Mammary epithelial cell (primary cell): ENCODE data around the gene ATP10A.

Experiments
- EZH2 ChIP-seq: IDR thresholded peaks from 2 replicates; pipeline ENCODE4 v1.6.1; 2012; ENCODE audit warnings: low read length, inconsistent platforms, borderline replicate concordance
- TF ChIP-seq, protein P1 (sequence below), 2 donors: IDR thresholded peaks in 1 of 2; conservative IDR thresholded peaks in 1 of 2; 2 replicates each; pipeline ENCODE4 v1.5.1; 2011 to 2012; ENCODE audit warnings: inconsistent platforms in 2 of 2, low read length in 2 of 2, mild to moderate bottlenecking in 2 of 2, control low read depth in 1 of 2, low read depth in 1 of 2; ENCODE audit not compliant: insufficient read depth in 1 of 2; ENCODE audit errors: extremely low read depth in 1 of 2

DNA sequence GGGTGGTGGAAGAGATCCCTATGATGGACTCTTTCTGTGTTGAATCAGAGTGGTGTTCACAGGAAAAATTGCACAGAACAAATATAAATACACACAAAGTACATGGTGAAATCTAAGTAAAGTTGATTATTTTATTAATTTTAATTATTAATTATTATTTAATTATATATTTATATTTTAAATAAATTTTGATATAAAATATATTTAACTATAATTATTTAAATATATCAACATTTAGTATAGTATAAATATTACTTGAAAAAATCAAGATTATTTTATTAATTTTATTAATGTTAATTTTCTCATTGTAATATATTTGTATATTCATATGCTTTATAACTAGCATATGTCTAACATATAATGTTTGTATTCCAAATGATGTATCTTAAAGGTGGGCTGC lies 11.3 kb upstream of the ATP10A start:
- TF ChIP-seq, protein P1, sequence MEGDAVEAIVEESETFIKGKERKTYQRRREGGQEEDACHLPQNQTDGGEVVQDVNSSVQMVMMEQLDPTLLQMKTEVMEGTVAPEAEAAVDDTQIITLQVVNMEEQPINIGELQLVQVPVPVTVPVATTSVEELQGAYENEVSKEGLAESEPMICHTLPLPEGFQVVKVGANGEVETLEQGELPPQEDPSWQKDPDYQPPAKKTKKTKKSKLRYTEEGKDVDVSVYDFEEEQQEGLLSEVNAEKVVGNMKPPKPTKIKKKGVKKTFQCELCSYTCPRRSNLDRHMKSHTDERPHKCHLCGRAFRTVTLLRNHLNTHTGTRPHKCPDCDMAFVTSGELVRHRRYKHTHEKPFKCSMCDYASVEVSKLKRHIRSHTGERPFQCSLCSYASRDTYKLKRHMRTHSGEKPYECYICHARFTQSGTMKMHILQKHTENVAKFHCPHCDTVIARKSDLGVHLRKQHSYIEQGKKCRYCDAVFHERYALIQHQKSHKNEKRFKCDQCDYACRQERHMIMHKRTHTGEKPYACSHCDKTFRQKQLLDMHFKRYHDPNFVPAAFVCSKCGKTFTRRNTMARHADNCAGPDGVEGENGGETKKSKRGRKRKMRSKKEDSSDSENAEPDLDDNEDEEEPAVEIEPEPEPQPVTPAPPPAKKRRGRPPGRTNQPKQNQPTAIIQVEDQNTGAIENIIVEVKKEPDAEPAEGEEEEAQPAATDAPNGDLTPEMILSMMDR (conservative IDR thresholded peaks at IDR 0.05 in 1 of 2, IDR thresholded peaks at IDR 0.05 in 1 of 2; ENCODE audit: extremely low read depth in 1 of 2, insufficient read depth in 1 of 2, low read depth in 1 of 2, low read length in 2 of 2): no peak
- TF ChIP-seq EZH2: no peak
